Muscle of leg (tissue), 11 donors: Measurements from ENCODE around the gene FCHSD2. TPM values are rescaled to one million over a fixed set of nuclear protein-coding genes. Genes with fewer than 3 reads are reported as not detected.
"Not testable (repeated sequence)": the region's sequence is repeated elsewhere in the genome, so short reads cannot be mapped to it uniquely, and the experiment has no call there.

Source experiments
- DNase-seq: peaks from one replicate; pipeline ENCODE4 v3.0.0; 2013
- H3K27ac ChIP-seq: one replicate; pipeline ENCODE4 v1.5.1; 2013; ENCODE audit warnings: mild to moderate bottlenecking, low read length, control low read depth
- H3K27me3 ChIP-seq: one replicate; pipeline ENCODE4 v1.6.1; 2013; ENCODE audit warnings: low read length; ENCODE audit not compliant: control insufficient read depth, insufficient read depth
- H3K36me3 ChIP-seq: one replicate; pipeline ENCODE4 v1.6.1; 2013; ENCODE audit warnings: low read length; ENCODE audit not compliant: control insufficient read depth, insufficient read depth
- H3K4me1 ChIP-seq: one replicate; pipeline ENCODE4 v1.6.1; 2013; ENCODE audit warnings: low read length; ENCODE audit not compliant: control insufficient read depth, insufficient read depth
- H3K4me3 ChIP-seq: one replicate; pipeline ENCODE4 v1.5.1; 2013; ENCODE audit warnings: low read length, control low read depth
- H3K9me3 ChIP-seq: replicated peaks from 2 replicates; pipeline ENCODE4 v1.6.1; 2013; ENCODE audit warnings: low read depth, low read length; ENCODE audit not compliant: control insufficient read depth
- WGBS: methylation state at CpG from one replicate; pipeline ENCODE4 v1.1.5; 2013; ENCODE audit warnings: missing lambda C conversion rate; ENCODE audit not compliant: insufficient coverage; 5-methylcytosine and 5-hydroxymethylcytosine counted together
- polyA plus RNA-seq, 8 donors: library from polyadenylated mRNA; unstranded; fragments of 120-200 nt; gene quantifications; one replicate each; pipeline versions ENCODE4 v1.2.1 to v1.2.3, GENCODE V29; 2013; ENCODE audit warnings: inconsistent platforms in 1 of 8, low replicate concordance in 1 of 8; ENCODE audit not compliant: insufficient read length in 8 of 8, insufficient read depth in 1 of 8
- total RNA-seq: library from RNA; stranded (reverse); fragments of 120-200 nt; gene quantifications from one replicate; pipeline ENCODE4 v1.2.4, GENCODE V29; 2013

The FCHSD2 gene
- total and polyA plus RNA-seq, 9 donors: 13.7 to 29.3 (median 24.2) TPM

DNA sequence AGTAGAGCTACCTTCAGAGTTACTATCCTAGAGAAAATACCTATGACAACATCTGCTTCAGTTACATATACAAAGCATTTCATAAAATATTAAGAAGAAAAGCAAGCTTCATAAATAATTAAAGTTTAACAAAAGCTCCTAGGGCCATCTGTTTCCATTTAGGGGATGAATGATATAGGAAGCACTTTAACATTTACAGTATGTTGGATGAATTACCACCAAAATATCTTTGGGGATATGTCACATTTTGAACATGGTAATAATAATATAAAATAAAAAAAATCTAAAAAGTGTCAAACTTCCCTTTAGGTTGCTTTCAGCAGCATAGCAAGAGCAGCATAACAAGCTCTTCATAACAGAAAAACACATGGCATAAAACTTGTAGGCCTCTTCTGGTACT lies 223.3 kb downstream of the FCHSD2 start:
- DNase-seq: no peak
- Histone ChIP-seq H3K27ac (no peak overlapping the region), H3K4me1 (no peaks in the 10 kb centered on the region), H3K36me3 (no peaks in the 10 kb centered on the region), H3K4me3 (no peak overlapping the region), H3K9me3 (peaks cover 2% of the 10 kb centered on the region), H3K27me3 (no peaks in the 10 kb centered on the region)

GRCh38 chr11:72912253-72912652 lies 229.9 kb downstream of the FCHSD2 start:
- no peak overlapping the region for H3K27ac ChIP-seq
- H3K36me3 ChIP-seq: no peaks in the 10 kb centered on the region
- no peak for DNase-seq
- H3K4me3 ChIP-seq: no peak overlapping the region
- peaks cover 41% of the 10 kb centered on the region for H3K9me3 ChIP-seq
- H3K4me1 ChIP-seq: no peaks in the 10 kb centered on the region
- H3K27me3 ChIP-seq: no peaks in the 10 kb centered on the region
- WGBS: no CpG with 5 or more reads among the region's 1 CpG

DNA sequence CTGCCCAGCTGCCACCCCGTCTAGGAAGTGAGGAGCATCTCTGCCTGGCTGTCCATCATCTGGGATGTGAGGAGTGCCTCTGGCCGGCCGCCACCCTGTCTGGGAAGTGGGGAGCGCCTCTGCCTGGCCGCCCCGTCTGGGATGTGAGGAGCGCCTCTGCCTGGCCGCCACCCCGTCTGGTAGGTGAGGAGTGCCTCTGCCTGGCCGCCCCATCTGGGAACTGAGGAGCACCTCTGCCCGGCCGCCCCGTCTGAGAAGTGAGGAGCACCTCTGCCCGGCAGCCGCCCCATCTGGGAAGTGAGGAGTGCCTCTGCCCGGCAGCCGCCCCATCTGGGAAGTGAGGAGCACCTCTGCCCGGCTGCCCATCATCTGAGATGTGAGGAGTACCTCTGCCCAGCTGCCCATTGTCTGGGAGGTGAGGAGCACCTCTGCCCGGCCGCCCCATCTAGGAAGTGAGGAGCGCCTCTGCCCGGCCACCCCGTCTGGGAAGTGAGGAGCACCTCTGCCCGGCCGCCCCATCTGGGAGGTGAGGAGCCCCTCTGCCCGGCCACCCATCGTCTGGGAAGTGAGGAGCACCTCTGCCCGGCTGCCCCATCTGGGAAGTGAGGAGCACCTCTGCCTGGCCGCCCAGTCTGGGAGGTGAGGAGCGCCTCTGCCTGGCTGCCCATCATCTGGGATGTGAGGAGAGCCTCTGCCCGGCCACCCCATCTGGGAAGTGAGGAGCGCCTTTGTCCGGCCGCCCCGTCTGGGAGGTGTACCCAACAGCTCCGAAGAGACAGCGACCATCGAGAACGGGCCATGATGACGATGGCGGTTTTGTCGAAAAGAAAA lies 232.3 kb downstream of the FCHSD2 start:
- not testable (repeated sequence) for H3K27ac ChIP-seq, H3K4me3 ChIP-seq, DNase-seq, H3K4me1 ChIP-seq, H3K36me3 ChIP-seq, H3K27me3 ChIP-seq
- WGBS: 97% methylated on average over 29 of the region's 42 CpGs
- peaks cover 43% of the 10 kb centered on the region for H3K9me3 ChIP-seq

- H3K36me3 ChIP-seq: no peaks in the 10 kb centered on the region
- no CpG with 5 or more reads among the region's 2 CpGs for WGBS
- DNase-seq: no peak
- no peaks in the 10 kb centered on the region for H3K4me1 ChIP-seq
- peaks cover 36% of the 10 kb centered on the region for H3K9me3 ChIP-seq
- no peak overlapping the region for H3K27ac ChIP-seq
- H3K27me3 ChIP-seq: no peaks in the 10 kb centered on the region
- no peak overlapping the region for H3K4me3 ChIP-seq
These were observed 234.0 kb downstream of the FCHSD2 start for GRCh38 chr11:72908032-72908676.

DNA sequence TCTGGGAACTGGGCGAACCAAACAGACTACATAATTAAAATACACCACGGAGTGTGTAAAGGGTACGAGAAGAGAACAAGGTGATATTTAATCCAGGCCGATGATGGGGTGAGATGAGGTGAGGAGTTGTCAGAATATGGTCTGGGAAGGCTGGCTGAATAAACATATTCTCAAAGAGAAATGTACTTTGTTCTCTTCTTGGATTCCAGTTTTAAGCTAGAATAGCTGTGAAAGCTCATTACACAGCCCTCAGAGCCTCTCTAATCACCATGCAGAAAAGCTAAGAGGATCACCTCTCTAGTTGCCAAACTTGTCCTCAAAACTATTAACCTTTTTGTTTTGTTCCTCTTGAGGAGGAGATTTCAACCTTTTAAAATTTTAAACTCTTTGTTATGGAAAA lies 238.1 kb downstream of the FCHSD2 start:
- H3K36me3 ChIP-seq: peaks cover 5% of the 10 kb centered on the region
- H3K27ac ChIP-seq: no peak overlapping the region
- no CpG with 5 or more reads among the region's 4 CpGs for WGBS
- H3K9me3 ChIP-seq: peaks cover 15% of the 10 kb centered on the region
- H3K4me3 ChIP-seq: no peak overlapping the region
- H3K4me1 ChIP-seq: no peaks in the 10 kb centered on the region
- H3K27me3 ChIP-seq: no peaks in the 10 kb centered on the region
- no peak for DNase-seq

DNA sequence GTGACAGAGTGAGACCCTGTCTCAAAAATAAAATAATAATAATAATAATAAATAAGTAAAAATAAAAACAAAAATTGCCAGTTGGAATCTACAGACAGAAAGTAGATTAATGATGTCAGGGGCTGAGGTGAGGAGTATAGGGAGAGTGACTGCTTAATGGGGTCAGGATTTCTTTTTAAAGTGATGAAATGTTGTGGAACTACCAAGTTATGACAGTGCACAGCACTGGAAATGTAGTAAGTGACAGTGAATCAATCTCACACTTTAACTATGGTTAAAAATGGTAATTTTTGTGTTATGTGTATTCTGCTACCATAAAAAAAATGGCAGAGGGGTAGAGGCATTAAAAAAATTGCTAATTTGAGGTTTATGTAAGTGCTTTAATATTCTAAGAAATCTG lies 240.7 kb downstream of the FCHSD2 start:
- H3K9me3 ChIP-seq: no peaks in the 10 kb centered on the region
- H3K4me3 ChIP-seq: no peak overlapping the region
- H3K27me3 ChIP-seq: no peaks in the 10 kb centered on the region
- H3K36me3 ChIP-seq: peaks cover 5% of the 10 kb centered on the region
- H3K4me1 ChIP-seq: no peaks in the 10 kb centered on the region
- no peak overlapping the region for H3K27ac ChIP-seq
- no peak for DNase-seq

DNA sequence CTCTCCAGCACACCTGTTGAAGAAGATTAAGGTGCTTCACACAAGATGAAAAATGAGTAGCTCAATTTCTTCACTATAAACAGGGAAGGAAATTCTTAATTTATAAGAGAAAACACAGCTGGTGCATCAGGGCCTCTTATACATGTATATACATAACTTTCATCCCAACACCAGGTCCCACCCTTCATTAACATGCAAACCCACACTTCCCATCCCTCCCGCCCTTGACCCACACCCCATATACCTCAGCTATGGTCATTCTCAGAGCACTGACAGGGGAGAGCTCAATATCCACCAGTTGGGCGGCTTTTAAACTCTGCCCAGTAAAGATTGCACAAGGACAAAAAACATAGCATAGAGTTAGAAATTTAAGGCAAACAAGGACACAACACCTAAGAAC lies 242.1 kb downstream of the FCHSD2 start:
- WGBS: no CpG with 5 or more reads among the region's 2 CpGs
- peaks cover 5% of the 10 kb centered on the region for H3K36me3 ChIP-seq
- DNase-seq: no peak
- H3K27me3 ChIP-seq: no peaks in the 10 kb centered on the region
- no peaks in the 10 kb centered on the region for H3K9me3 ChIP-seq
- H3K4me3 ChIP-seq: no peak overlapping the region
- no peak overlapping the region for H3K27ac ChIP-seq
- no peaks in the 10 kb centered on the region for H3K4me1 ChIP-seq

DNA sequence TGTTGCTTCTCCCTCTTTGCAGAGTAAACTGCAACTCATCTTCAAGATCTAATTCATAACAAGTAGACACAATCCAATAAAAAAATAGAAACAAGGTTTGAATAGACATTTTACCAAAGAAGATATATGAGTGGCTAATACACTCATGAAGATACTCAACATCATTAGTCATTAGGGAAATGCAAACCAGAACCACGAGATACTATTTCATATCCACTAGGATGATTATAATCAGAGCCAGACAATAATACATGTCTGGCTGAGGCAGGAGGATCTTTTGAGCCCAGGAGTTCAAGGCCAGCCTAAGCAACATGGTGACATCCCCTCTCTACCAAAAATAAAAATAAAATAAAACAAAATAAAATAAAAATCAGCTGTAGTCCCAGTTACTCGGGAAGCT lies 242.9 kb downstream of the FCHSD2 start:
- Histone ChIP-seq H3K4me3 (no peak overlapping the region), H3K36me3 (peaks cover 5% of the 10 kb centered on the region), H3K27me3 (no peaks in the 10 kb centered on the region), H3K9me3 (no peaks in the 10 kb centered on the region), H3K4me1 (no peaks in the 10 kb centered on the region), H3K27ac (no peak overlapping the region)
- no peak for DNase-seq
- no CpG with 5 or more reads among the region's 2 CpGs for WGBS

- no peaks in the 10 kb centered on the region for H3K9me3 ChIP-seq
- no peak for DNase-seq
- no peaks in the 10 kb centered on the region for H3K27me3 ChIP-seq
- no peak overlapping the region for H3K4me3 ChIP-seq
- H3K27ac ChIP-seq: no peak overlapping the region
- H3K4me1 ChIP-seq: no peaks in the 10 kb centered on the region
- peaks cover 3% of the 10 kb centered on the region for H3K36me3 ChIP-seq
These were observed 244.6 kb downstream of the FCHSD2 start for GRCh38 chr11:72897506-72897905.

GRCh38 chr11:72896431-72896830 lies 245.7 kb downstream of the FCHSD2 start:
- no CpG with 5 or more reads among the region's 1 CpG for WGBS
- Histone ChIP-seq H3K36me3 (peaks cover 3% of the 10 kb centered on the region), H3K4me3 (no peak overlapping the region), H3K27me3 (no peaks in the 10 kb centered on the region), H3K4me1 (no peaks in the 10 kb centered on the region), H3K27ac (no peak overlapping the region), H3K9me3 (no peaks in the 10 kb centered on the region)
- no peak for DNase-seq
